HCT116 (cell line): ENCODE measurements around the gene KRT86. TPM values are rescaled to one million over a fixed set of nuclear protein-coding genes. Genes with fewer than 3 reads are reported as not detected.

Experiments
- ATAC-seq: fragments of 200-7000 bp; cut with Tn5 transposase; 2 replicates; pipeline ENCODE4 v1.9.1; 2020; ENCODE audit warnings: mild to moderate bottlenecking, moderate library complexity
- BruUV-seq: library from RNA; stranded (reverse); fragments of 400-500 nt; replicated peaks from 2 replicates; lab custom pipeline; 2021; lab: Mats Ljungman, UMichigan
- CTCF ChIA-PET: fragments of 300-600 bp; sonication (Branson Sonifier 250); formaldehyde crosslinking; loops from one replicate; lab custom pipeline; 2021; ENCODE audit warnings: antibody characterized with exemption; lab: Charles Lee
- POLR2A ChIA-PET: fragments of 300-600, 350-600 bp; sonication (Branson Sonifier 250); formaldehyde crosslinking; loops from one replicate; lab custom pipeline; 2021; ENCODE audit warnings: antibody characterized with exemption; lab: Charles Lee
- RAD21 ChIA-PET, 2 experiments: fragments of 300-600 bp; sonication (Branson Sonifier 250); formaldehyde crosslinking; loops; one replicate each; lab custom pipeline; 2023; ENCODE audit warnings: low total read pairs in 2 of 2; ENCODE audit not compliant: uncharacterized antibody in 2 of 2, unreplicated experiment in 2 of 2, low non-redundant PET in 1 of 2; lab: Charles Lee
- DNase-seq: peaks from one replicate; pipeline ENCODE4 v3.0.0-alpha.2; 2010; ENCODE audit warnings: low read depth, low spot score
- H2AFZ ChIP-seq: fragments of 200-600 bp; shearing (Covaris generic), sonication (generic); 2 replicates; pipeline ENCODE4 v1.6.1; 2017; ENCODE audit warnings: low read depth, mixed run types, mixed read lengths, antibody characterized with exemption, low read length; ENCODE audit not compliant: poor library complexity, severe bottlenecking
- H3K27ac ChIP-seq: 2 replicates; pipeline ENCODE4 v1.5.1; 2012; ENCODE audit warnings: low read depth, low read length
- H3K27me3 ChIP-seq: fragments of 200-600 bp; sonication (generic); 2 replicates; pipeline ENCODE4 v1.6.1; 2016; ENCODE audit warnings: mixed run types, low read length, mixed read lengths; ENCODE audit not compliant: insufficient read depth
- H3K36me3 ChIP-seq, 2 experiments: fragments of 200-500 bp in 1 of 2; fragments of 200-600 bp in 1 of 2; sonication (Bioruptor generic) in 1 of 2; sonication (generic) in 1 of 2; 2 replicates each; pipeline versions ENCODE4 v1.5.1 to v1.6.1; 2014 to 2016; ENCODE audit warnings: low read length in 2 of 2, inconsistent platforms in 1 of 2, mixed read lengths in 1 of 2, mixed run types in 1 of 2; ENCODE audit not compliant: insufficient read depth in 2 of 2, control insufficient read depth in 1 of 2
- H3K4me1 ChIP-seq, 2 experiments: fragments of 200-600 bp in 1 of 2; sonication (generic) in 1 of 2; 2 replicates each; pipeline versions ENCODE4 v1.5.1 to v1.6.1; 2012 to 2017; ENCODE audit warnings: low read length in 2 of 2, inconsistent platforms in 1 of 2, mild to moderate bottlenecking in 1 of 2, mixed read lengths in 1 of 2, mixed run types in 1 of 2, moderate library complexity in 1 of 2; ENCODE audit not compliant: insufficient read depth in 2 of 2, control insufficient read depth in 1 of 2
- H3K4me2 ChIP-seq: fragments of 200-600 bp; sonication (generic); 2 replicates; pipeline ENCODE4 v1.6.1; 2017; ENCODE audit warnings: mixed run types, low read length, mixed read lengths
- H3K4me3 ChIP-seq, 2 experiments: fragments of 200-600 bp in 1 of 2; sonication (generic) in 1 of 2; replicated peaks in 1 of 2; 2 replicates each; pipeline ENCODE4 v1.5.1; 2011 to 2016; ENCODE audit warnings: low read length in 2 of 2, control low read depth in 1 of 2, low read depth in 1 of 2, mild to moderate bottlenecking in 1 of 2, mixed read lengths in 1 of 2, mixed run types in 1 of 2
- H3K79me2 ChIP-seq: fragments of 200-600 bp; sonication (generic); 2 replicates; pipeline ENCODE4 v1.6.1; 2017; ENCODE audit warnings: mild to moderate bottlenecking, mixed run types, low read length, moderate library complexity, mixed read lengths; ENCODE audit not compliant: insufficient read depth
- H3K9ac ChIP-seq: fragments of 200-600 bp; sonication (generic); 2 replicates; pipeline ENCODE4 v1.6.1; 2016; ENCODE audit warnings: low read length, mixed read lengths
- H3K9me2 ChIP-seq: fragments of 200-600 bp; sonication (generic), shearing (Covaris generic); 2 replicates; pipeline ENCODE4 v1.6.1; 2017; ENCODE audit warnings: mixed run types, mild to moderate bottlenecking, moderate library complexity; ENCODE audit not compliant: insufficient read depth
- H3K9me3 ChIP-seq, 2 experiments: fragments of 200-500 bp in 1 of 2; fragments of 200-600 bp in 1 of 2; sonication (Bioruptor generic) in 1 of 2; sonication (generic) in 1 of 2; 2 replicates each; pipeline ENCODE4 v1.6.1; 2014 to 2017; ENCODE audit warnings: low read length in 2 of 2, mixed read lengths in 2 of 2, inconsistent platforms in 1 of 2, low read depth in 1 of 2, mild to moderate bottlenecking in 1 of 2, mixed run types in 1 of 2, moderate library complexity in 1 of 2; ENCODE audit not compliant: control insufficient read depth in 1 of 2, insufficient read depth in 1 of 2
- H4K20me1 ChIP-seq: fragments of 200-600 bp; sonication (generic), shearing (Covaris generic); 2 replicates; pipeline ENCODE4 v1.6.1; 2017; ENCODE audit warnings: mixed run types, mild to moderate bottlenecking, moderate library complexity; ENCODE audit not compliant: insufficient read depth
- ATF3 ChIP-seq: IDR thresholded peaks from 2 replicates; pipeline ENCODE4 v1.6.1; 2012
- CEBPB ChIP-seq: IDR thresholded peaks from 2 replicates; pipeline ENCODE4 v1.6.1; 2012; ENCODE audit warnings: low read depth
- CTCF ChIP-seq, 3 experiments: fragments of 200-600 bp in 1 of 3; sonication (generic) in 1 of 3; IDR thresholded peaks in 2 of 3; conservative IDR thresholded peaks in 1 of 3; 2 replicates each; pipeline ENCODE4 v1.5.1; 2012 to 2017; ENCODE audit warnings: low read depth in 2 of 3, low read length in 2 of 3, antibody characterized with exemption in 1 of 3, borderline replicate concordance in 1 of 3, control low read depth in 1 of 3, mild to moderate bottlenecking in 1 of 3, mixed read lengths in 1 of 3, mixed run types in 1 of 3, moderate library complexity in 1 of 3; ENCODE audit not compliant: insufficient read depth in 1 of 3
- EGR1 ChIP-seq: IDR thresholded peaks from 2 replicates; pipeline ENCODE4 v1.6.1; 2012; ENCODE audit warnings: low read depth
- ELF1 ChIP-seq: IDR thresholded peaks from 2 replicates; pipeline ENCODE4 v1.6.1; 2012; ENCODE audit warnings: low read depth, borderline replicate concordance
- EZH2 ChIP-seq: fragments of 200-600 bp; sonication (generic); IDR thresholded peaks from 2 replicates; pipeline ENCODE4 v1.6.1; 2017; ENCODE audit warnings: antibody characterized with exemption, mixed run types
- EZH2phosphoT487 ChIP-seq: fragments of 200-600 bp; IDR thresholded peaks from 2 replicates; pipeline ENCODE4 v1.6.1; 2018; ENCODE audit warnings: antibody characterized with exemption, borderline replicate concordance
- JUND ChIP-seq: IDR thresholded peaks from 2 replicates; pipeline ENCODE4 v1.6.1; 2012
- POLR2A ChIP-seq: IDR thresholded peaks from 2 replicates; pipeline ENCODE4 v1.7.0; 2011; ENCODE audit warnings: borderline replicate concordance; ENCODE audit not compliant: insufficient read depth, insufficient read length; ENCODE audit errors: extremely low read depth
- POLR2AphosphoS5 ChIP-seq: IDR thresholded peaks from 2 replicates; pipeline ENCODE4 v1.6.1; 2011; ENCODE audit warnings: mild to moderate bottlenecking, low read depth, low read length, moderate library complexity
- REST ChIP-seq: IDR thresholded peaks from 2 replicates; pipeline ENCODE4 v1.6.1; 2012; ENCODE audit warnings: low read depth
- SRF ChIP-seq: IDR thresholded peaks from 2 replicates; pipeline ENCODE4 v1.6.1; 2012; ENCODE audit warnings: low read depth
- TCF7L2 ChIP-seq: IDR thresholded peaks from 2 replicates; pipeline ENCODE4 v1.7.0; 2011; ENCODE audit warnings: borderline replicate concordance, inconsistent platforms; ENCODE audit not compliant: insufficient read depth, insufficient read length; ENCODE audit errors: extremely low read depth
- ZBTB33 ChIP-seq: IDR thresholded peaks from 2 replicates; pipeline ENCODE4 v1.6.1; 2011; ENCODE audit warnings: mild to moderate bottlenecking, low read length, moderate library complexity; ENCODE audit not compliant: insufficient replicate concordance; ENCODE audit errors: extremely low read depth
- ZFX ChIP-seq: fragments of 450-650 bp; IDR thresholded peaks from 2 replicates; pipeline ENCODE4 v1.6.1; 2017
- intact Hi-C: fragments of 100-400 bp; cut with micrococcal nuclease; formaldehyde crosslinking; loops from 2 replicates; pipeline ENCODE4 v1.10.0; 2022
- total RNA-seq: library from RNA; stranded (reverse); gene quantifications from one replicate; pipeline ENCODE4 v1.2.1, GENCODE V29; 2021; ENCODE audit not compliant: unreplicated experiment

The KRT86 gene
- total RNA-seq, 1 experiment from 2014 or later: 1.5 TPM

GRCh38 chr12:52280796-52281560, 6.5 kb downstream of the KRT86 start (continued):
- TF ChIP-seq REST (no peak), ELF1 (no peak), CEBPB (no peak)

GRCh38 chr12:52284562-52285171, 10.2 kb downstream of the KRT86 start:
- no peaks in the 10 kb centered on the region for H3K36me3 ChIP-seq
- H3K4me2 ChIP-seq: peak overlapping the region; percentile 27
- intact Hi-C loops: loop anchor here (5.0 kb wide), 1 partner anchor 588 kb away; no protein-coding TSS in a partner anchor
- TF ChIP-seq JUND (no peak), SRF (no peak), POLR2AphosphoS5 (no peak), TCF7L2 (no peak), ZBTB33 (no peak), ZFX (no peak), EZH2phosphoT487 (no peak), CTCF (IDR thresholded peaks at IDR 0.05 in 2 of 3, conservative IDR thresholded peaks at IDR 0.05 in 1 of 3; ENCODE audit: borderline replicate concordance in 1 of 3, insufficient read depth in 1 of 3, low read depth in 2 of 3, low read length in 2 of 3) (no peak), CEBPB (no peak), EZH2 (no peak), EGR1 (no peak), POLR2A (no peak), ATF3 (no peak)
- no peak overlapping the region for H2AFZ ChIP-seq
- H3K9me3 ChIP-seq: no peaks in the 10 kb centered on the region
- BruUV-seq: no TSS peak
- DNase-seq: no peak
- H3K4me1 ChIP-seq: peaks cover 44 to 73% of the 10 kb centered on the region in 2 experiments
- H3K9me2 ChIP-seq: no peaks in the 10 kb centered on the region
- no peak for ATAC-seq
- no peak overlapping the region for H3K27ac ChIP-seq
- H3K9ac ChIP-seq: peak overlapping the region; percentile 1; the same call in 1 of the 2 replicates
- H4K20me1 ChIP-seq: no peaks in the 10 kb centered on the region
- no peaks in the 10 kb centered on the region for H3K79me2 ChIP-seq
- H3K4me3 ChIP-seq: no peak overlapping the region
- H3K27me3 ChIP-seq: no peaks in the 10 kb centered on the region
- RAD21 ChIA-PET: no interaction called here
- POLR2A ChIA-PET: interaction anchor here (1.0 to 1.9 kb wide), 4 partner anchors 24 to 138 kb away, joined by 3 to 5 read pairs (median 4); no protein-coding TSS in a partner anchor
- CTCF ChIA-PET: interaction anchor here (0.9 to 1.7 kb wide), 5 partner anchors 12 to 595 kb away, joined by 3 to 7 read pairs (median 4); no protein-coding TSS in a partner anchor
